CD4-positive, alpha-beta T cell treated with Interleukin-4 for 4 hours (primary cell): ENCODE results near the gene CNPPD1.

Experiments
- DNase-seq: peaks from one replicate; pipeline ENCODE4 v3.0.0-alpha.2; 2020

CNPPD1 gene

GRCh38 chr2:219178377-219179175 is 1.9 kb upstream of the CNPPD1 start:
- peak; percentile 31 for DNase-seq

GRCh38 chr2:219177552-219178376 is 1.0 kb upstream of the CNPPD1 start, which contains the start of gene RETREG2:
Gene RETREG2, plus strand, starts transcription at chr2:219178275. Its CDS starts 78 bp downstream, at chr2:219178353.
- DNase-seq: peak; percentile 93

GRCh38 chr2:219175928-219176817 is 552 bp downstream of the CNPPD1 start:
- peak; percentile 13 for DNase-seq

GRCh38 chr2:219175486-219175885 is 1.2 kb downstream of the CNPPD1 start:
- no peak for DNase-seq

GRCh38 chr2:219174801-219175200 is 1.9 kb downstream of the CNPPD1 start:
- no peak for DNase-seq

GRCh38 chr2:219174146-219174545 is 2.6 kb downstream of the CNPPD1 start:
- no peak for DNase-seq

- DNase-seq: no peak
Observed at GRCh38 chr2:219173176-219173575, 3.5 kb downstream of the CNPPD1 start.

- DNase-seq: no peak
Observed at GRCh38 chr2:219172231-219173154, 4.2 kb downstream of the CNPPD1 start.

GRCh38 chr2:219171231-219171651 is 5.5 kb downstream of the CNPPD1 start:
- DNase-seq: peak; percentile 62

GRCh38 chr2:219169930-219170654 is 6.6 kb downstream of the CNPPD1 start, which contains the start of gene SLC23A3:
Gene SLC23A3, minus strand, starts transcription at chr2:219170029. Its CDS starts 45 bp downstream, at chr2:219169984.
- DNase-seq: no peak

- DNase-seq: no peak
Observed at GRCh38 chr2:219168932-219169331, 7.8 kb downstream of the CNPPD1 start.

- DNase-seq: no peak
Observed at GRCh38 chr2:219168526-219168925, 8.2 kb downstream of the CNPPD1 start.

GRCh38 chr2:219167997-219168396 is 8.7 kb downstream of the CNPPD1 start:
- DNase-seq: no peak

GRCh38 chr2:219165058-219165911 is 11.4 kb downstream of the CNPPD1 start:
- DNase-seq: no peak

- no peak for DNase-seq
Observed at GRCh38 chr2:219163156-219163555, 13.6 kb downstream of the CNPPD1 start.

- no peak for DNase-seq
Observed at GRCh38 chr2:219161097-219161496, 15.6 kb downstream of the CNPPD1 start.

GRCh38 chr2:219160186-219161017 is 16.3 kb downstream of the CNPPD1 start, which contains the start of gene NHEJ1:
Gene NHEJ1, minus strand, starts transcription at chr2:219160815. Its CDS starts 2,453 bp downstream, at chr2:219158362.
- DNase-seq: peak; percentile 92

GRCh38 chr2:219159771-219160185 is 16.9 kb downstream of the CNPPD1 start:
- DNase-seq: no peak

- no peak for DNase-seq
Observed at GRCh38 chr2:219158586-219158985, 18.1 kb downstream of the CNPPD1 start.
